IPS-11a (cell line): ENCODE results near the gene PTPRT.
A peak's percentile ranks its signal among the peaks of the same experiment; 100 is the strongest.
"Not testable (repeated sequence)": the region's sequence is repeated elsewhere in the genome, so short reads cannot be mapped to it uniquely, and the experiment has no call there.

ENCODE experiments used
- H3K4me3 ChIP-seq: one replicate; pipeline ENCODE4 v1.5.1; 2013; ENCODE audit warnings: low read depth, low read length, control low read depth

The PTPRT gene

DNA sequence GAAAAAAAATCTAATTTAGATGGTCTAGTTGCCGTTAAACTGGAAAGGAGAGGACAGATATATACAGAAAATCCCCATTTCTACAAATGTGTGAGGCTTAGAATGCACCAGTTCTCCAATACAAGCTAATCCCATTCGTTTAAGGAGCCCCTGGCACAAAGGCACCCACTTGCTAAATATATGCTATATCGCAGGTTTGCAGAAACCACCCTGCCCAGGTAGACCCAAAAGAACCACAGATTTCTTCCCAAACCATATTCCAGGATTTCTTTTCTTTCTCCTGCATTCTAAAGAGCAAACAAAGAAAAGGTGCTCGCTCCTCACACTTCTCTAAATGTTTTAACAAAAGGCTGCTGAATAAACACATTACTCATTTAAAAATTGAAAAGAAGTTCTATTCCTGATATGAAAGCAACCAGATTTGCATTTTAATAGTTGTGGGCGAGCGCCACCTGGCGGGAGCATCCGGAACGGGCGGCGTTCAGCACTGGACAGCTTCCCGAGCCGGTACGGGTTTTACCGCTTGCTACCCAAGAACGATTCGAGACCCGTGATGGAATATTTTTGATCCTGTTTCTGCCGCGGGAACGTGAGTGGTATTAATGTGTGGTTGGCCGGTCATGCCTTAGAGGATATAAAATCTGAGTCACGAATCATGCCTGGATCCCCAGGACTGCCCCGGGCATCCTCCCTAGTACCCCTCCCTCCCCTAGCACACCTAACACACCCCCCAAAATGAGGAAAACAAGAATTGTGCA lies 2.1 kb downstream of the PTPRT start:
- H3K4me3 ChIP-seq, result peak overlapping the region; percentile 28

DNA sequence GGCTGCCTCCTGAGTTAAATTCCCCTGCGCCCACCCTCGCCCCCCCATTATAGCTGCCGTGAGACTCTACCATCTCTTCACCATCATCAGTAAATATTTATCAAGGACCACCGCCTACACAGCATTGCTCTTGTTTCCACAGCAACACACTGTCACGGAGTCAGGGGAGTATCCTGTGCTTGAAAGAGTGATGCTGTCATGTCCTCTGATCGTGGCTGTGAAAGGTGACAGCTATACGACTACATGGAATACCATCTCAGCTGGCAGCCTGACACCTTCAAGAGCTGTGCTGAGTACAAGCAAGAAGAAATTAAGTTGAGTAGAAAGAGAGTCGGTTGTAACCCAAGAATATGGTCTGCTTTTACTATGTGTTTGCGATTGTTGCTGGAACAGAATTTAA lies 3.4 kb downstream of the PTPRT start:
- H3K4me3 ChIP-seq, result no peak overlapping the region

DNA sequence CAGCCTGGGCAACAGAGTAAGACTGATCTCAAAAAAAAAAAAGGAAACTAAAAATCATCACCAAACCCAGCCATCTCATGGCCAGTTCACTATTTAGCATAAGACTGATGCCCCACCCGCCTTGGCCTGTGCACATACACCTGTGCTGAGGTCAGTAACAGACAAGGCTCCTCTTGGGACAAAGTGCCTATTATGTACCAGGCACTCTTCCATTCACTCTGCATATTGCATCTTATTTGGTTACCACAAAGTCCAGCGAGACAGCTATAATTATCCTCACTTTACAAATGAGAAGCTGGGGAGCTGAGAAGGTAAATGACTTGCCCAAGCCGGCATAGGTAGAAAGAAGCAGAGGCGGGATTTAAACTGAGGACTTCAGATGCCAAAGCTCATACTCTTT lies 3.8 kb downstream of the PTPRT start:
- no peak overlapping the region for H3K4me3 ChIP-seq

DNA sequence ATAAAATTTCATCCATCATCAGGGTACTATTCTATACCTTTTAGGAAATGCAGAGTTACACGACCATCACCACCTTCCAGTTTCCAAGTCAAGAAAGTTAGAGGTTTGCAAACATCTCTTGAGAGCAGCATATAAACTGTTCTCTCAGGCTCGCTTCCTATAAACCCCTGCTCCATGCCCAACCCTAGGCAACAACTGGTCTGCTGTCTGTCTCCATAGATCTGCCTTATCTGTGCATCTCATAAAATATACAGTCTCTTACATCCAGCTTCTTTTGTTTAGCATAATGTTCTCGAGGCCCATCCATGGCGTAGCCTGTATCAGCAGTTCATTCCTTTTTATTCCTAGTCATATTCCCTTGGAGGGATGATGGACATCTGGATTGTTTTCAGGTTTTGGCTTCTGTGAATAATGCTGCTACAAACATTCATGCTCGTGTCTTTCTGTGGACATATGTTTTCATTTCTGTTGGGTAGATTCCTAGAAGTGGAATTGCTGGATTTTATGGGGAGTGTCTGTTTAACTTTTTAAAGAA lies 6.1 kb downstream of the PTPRT start:
- no peak overlapping the region for H3K4me3 ChIP-seq

DNA sequence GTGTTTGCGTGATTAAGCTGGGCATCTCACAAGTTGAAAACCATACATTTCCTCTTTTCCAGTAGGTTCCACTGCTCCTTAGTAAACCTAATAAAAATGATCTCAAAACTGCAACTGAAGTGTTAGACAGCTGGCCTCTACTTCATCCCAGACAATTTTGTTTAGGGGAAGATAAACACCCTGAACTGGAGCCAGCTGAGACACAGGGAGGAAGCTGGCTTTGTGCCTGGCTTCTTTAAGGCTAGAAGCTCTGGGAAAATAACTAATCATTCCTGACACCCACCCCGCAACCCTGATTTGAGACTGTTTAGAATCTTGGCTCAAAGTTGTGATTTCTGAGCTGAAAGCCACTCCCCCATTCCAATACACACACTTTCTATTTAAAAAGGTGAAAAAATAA lies 11.6 kb downstream of the PTPRT start:
- H3K4me3 ChIP-seq, result no peak overlapping the region

DNA sequence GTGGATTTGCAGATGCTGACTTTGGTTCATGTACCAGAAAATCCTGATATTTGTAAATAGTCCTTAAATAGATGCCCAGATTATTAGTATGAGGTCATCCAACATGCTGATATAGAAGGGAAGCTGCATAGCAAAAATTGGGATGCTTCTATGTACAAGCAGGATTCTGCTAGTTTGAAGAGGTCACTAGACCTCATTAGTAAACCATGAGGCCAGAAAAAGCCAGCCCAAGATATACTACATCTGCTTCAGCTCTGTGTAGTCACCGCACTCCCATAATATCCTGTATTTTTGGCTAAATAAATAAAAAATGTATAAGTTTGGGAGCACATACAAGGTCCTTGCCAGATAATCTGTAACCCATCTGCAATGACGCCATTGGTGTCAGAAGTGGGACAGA lies 13.0 kb downstream of the PTPRT start:
- no peak overlapping the region for H3K4me3 ChIP-seq

DNA sequence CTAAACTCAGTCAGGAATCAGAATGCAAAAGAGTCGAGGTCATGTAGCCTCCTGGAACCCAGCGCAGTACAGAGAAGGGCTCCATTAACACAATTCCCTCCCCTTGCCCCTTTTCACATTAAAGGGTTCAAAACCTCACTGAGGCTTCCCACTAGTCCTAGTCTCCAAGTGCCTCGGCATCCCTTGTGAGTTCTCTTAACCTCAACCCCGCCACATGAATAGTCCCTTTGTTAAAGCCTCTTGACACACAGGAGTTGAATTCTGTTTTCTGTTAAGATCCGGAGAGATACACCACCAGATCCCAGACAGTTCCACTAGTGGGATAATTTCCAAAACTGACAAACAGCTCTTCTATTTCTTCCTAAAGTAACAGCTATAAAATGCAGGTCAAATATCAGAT lies 17.8 kb downstream of the PTPRT start:
- no peak overlapping the region for H3K4me3 ChIP-seq

DNA sequence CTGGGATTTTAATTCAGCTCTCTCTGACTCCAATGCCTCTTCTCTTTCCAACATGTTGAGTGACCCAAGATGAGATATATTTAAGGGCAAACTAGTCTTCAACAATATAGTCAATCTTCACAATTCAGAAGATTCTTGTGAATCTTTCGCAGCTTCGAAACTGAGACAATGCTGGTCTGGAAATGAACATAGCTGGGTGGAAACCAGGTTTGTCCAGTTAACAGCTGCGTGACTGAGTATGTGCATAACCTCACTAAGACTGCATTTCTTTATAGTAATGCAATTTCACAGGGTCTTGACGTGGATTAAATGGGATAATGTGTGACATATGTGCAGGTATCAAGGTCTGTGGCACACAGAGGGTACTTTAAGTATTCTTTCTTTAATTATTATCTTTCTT lies 18.9 kb downstream of the PTPRT start:
- no peak overlapping the region for H3K4me3 ChIP-seq

DNA sequence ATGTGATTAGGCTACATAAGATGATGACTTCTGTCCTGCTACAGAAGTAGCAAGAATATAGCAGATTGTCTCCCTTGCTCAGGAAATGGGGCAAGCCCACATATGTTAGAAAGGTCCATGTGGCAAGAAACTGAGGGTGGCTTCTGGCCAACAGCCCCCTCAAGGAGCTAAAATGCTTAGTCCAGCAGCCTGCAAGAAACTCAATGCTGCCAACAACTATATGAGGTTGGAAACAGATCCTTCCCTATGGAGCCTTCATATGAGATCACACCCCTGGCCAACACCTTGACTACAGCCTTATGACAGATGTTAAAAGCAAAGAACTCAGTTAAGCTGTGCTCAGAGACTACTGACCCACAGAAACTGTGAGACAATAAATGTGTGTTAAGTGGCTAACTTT lies 22.1 kb downstream of the PTPRT start:
- H3K4me3 ChIP-seq, result no peak overlapping the region

DNA sequence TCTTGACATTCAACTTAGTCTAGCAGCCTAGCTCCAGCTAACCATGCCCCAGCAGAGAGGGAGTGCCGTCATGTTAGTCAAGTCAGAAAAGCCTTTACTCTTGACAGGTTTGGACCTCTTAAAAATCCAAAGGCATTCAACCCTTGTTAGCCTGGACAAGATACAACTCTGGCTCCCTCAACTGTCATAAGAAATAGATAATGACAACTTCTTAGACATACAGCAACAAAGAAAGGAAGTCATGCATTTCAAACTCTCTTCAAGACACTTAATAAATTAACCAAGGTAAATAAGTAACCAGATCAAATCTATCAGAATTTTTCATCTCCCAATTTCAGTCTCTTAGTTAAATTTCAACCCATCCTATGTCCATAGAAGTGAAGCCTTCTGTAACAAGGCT lies 22.7 kb downstream of the PTPRT start:
- H3K4me3 ChIP-seq, result no peak overlapping the region

DNA sequence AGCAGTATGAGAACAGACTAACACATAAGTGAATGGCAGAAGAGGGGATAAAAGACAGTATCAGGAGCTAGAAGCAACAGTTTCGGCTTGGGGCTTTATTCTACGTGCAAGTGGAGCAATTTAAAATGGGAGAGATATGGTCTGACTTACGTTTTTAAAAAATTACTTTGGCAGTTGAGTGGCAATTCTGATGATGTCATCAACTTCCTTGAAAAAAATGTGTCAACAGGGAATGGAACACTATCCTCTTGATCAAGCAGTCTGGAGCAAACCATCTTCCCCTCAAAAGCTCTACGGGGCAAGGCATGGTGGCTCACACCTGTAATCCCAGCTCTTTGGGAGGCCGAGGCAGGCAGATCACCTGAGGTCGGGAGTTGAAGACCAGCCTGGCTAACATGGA lies 24.1 kb downstream of the PTPRT start:
- H3K4me3 ChIP-seq, result no peak overlapping the region

DNA sequence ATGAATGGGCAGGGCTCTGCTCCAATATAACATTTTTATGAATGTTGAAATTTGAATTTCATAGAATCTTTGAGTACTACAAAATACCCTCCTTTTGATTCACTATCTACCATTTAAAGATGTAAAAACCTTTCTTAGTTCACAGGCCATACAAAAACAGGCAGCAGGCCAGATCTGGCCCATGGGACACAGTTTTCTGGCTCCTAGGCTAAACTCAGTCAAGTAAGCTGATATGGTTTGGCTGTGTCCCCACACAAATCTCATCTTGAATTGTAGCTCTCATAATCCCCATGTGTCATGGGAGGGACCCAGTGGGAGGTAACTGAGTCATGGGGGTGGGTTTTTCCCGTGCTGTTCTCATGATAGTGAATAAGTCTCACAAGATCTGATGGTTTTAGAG lies 25.0 kb downstream of the PTPRT start:
- H3K4me3 ChIP-seq, result not testable (repeated sequence)

DNA sequence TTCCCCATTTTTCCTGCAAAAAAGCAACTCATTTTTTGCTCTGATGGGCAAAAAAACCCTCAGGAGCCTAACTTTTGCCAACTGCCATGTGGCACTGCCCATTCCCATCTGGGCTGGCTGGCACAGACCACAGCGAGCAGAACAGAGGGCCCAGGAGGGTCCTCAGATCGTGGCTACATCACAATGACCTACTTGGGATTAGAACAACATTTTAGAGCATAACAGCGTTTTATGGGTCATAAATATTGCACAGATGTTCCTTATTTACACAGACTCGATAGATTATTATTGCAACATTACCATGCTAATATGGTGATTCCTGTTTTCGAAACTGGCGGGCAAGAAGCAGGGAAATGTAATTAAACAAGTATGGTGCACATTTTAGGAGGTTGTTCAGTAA lies 28.0 kb downstream of the PTPRT start:
- no peak overlapping the region for H3K4me3 ChIP-seq

DNA sequence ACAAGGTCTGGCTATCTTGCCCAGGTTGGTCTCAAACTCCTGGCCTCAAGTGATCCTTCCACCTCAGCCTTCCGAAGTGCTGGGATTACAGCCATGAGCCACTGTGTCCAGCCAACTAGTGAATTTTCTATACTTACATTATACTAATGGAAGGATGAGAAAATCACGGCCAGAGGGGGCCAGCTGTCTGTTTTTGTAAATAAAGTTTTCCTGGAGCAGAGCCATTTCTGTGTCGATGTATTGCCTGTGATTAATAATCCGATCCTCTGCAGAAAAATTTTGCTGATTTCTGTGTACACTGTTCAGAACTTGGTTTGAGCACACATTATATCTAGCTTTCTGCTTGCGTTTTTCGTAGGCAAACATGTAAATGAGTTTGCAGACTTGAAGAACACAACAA lies 28.8 kb downstream of the PTPRT start:
- no peak overlapping the region for H3K4me3 ChIP-seq

DNA sequence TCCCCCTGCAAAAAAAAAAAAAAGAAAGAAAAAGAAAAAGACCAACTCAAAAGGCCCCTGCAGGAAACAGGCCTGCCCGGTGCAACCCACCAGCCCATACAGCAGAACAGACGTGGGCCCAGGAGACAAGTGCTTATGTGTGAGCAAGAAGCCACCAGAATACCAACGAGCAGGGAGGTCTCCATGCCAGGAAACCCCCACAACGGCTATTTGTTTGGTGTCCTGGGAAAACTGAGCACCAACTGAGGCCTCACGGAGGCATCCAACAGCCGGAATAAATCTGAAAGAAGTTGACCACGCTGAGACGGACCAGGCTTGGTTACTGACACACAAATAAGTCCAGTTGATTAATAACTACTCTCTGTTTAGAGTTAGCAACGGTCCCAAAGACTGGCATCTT lies 29.7 kb downstream of the PTPRT start:
- H3K4me3 ChIP-seq, result no peak overlapping the region

DNA sequence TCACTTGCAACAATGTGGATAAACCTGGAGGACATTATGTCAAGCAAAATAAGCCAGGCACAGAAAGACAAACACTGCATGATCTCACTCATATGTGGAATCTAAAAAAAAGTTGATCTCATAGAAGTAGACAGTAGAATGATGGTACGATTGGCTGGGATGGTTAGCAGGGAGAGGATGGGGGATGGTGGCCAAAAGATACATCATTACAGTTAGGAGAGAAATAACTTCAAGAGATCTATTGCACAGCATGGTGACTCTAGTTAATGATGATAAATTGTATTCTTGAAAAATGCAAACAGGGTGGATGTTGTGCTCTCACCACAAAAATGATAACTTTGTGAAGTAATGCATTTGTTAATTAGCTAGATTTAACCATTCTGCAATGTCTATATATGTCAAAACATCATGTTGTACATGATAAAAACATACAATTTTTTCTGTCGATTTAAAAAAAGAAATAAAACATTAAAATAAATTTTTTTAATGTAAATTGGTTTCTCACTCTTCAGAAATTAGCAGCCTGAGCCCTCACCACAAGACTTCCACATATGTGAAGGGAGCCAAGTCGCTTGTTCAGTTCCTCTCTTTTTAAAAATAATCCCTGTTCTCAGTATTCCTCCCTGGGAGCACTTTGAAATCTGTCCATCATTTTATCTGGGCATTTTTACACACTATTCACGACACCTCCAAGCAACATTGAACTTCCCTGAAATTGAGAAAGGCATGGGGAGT lies 34.2 kb downstream of the PTPRT start:
- H3K4me3 ChIP-seq, result no peak overlapping the region

DNA sequence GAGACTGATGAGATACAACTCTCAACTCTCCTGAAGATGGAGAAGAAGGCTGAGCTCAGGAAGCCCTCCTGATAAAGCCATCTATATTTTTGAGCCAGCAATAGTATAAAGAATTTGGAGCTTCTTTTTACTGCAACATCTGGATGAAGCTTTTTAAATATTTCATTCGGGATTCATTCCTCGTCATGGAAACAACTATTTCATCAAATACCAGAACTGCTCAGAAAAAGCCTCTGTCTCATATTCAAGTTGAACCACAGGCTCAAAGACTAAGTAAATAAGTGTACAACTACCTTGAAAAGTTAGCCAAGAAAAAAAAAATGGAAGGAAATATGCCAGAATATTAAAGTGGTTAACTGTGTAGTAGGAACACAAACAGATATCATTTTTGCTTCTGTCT lies 37.8 kb downstream of the PTPRT start:
- H3K4me3 ChIP-seq, result no peak overlapping the region

DNA sequence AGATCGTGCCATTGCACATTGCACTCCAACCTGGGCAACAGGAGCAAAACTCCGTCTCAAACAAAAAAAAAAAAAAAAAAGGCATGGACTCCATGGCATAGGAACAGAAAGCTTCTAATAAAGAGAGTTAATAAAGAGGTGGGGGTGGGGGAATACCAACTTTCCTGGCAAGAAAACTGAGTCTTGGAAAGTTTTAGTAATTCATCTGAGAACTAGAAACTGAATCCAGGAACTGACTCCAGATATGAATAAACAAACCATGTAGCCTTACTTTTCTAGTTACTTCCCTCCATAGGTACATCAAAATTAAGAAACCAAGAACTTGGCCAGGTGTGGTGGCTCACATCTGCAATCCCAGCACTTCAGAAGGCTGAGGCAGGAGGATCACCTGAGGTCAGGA lies 38.5 kb downstream of the PTPRT start:
- H3K4me3 ChIP-seq, result no peak overlapping the region

DNA sequence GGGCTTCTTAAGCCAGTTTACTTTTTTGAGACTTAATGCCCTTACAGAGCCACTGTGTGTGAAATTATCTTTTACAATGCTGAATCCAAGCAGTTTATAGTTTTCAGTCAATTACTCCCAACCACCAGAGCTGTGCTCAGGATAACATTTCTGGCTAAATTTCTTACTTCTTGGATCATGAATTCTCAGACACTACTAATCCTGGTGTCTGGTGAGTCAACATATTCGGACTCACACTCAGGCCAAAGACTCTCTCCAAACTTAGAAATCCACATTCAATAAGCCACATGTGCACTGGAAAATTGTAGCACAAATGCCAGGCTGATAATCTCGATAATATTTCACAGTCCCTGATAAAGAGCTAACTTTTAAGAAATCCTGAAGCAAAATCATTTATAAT lies 49.0 kb downstream of the PTPRT start:
- no peak overlapping the region for H3K4me3 ChIP-seq

DNA sequence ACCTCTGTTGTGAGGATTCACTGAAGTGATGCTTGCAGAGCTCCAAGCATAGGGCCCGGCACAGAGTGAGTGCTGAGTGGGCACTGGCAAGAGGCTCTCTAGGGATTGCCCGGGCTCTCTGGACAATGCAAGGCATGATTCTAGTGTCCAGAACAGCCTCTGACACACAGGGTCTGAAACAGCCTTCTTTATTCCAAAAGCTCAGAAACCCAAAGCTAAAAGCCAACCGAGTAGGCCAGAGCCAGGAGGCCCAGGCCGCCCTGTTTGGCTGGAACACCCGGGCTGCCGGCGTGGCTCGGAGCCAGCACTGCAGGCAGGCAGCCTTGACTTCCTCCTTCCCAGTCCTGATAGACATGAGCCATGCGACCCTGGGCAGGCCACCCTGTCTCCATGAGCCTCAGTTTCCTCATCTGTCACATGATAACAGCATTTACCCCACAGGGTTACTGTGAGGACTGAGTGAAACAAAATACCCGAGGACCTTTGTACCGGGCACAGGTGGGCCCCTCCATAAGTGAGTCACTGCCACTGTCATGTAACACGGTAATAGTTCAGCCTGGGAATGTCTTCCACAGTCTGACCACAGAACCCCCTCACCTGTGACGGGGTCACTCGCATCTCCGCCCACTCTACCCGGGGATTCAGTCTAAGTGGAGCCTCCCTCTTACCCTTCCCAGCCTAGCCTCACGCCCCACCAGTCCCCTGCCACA lies 51.5 kb downstream of the PTPRT start:
- no peak overlapping the region for H3K4me3 ChIP-seq

DNA sequence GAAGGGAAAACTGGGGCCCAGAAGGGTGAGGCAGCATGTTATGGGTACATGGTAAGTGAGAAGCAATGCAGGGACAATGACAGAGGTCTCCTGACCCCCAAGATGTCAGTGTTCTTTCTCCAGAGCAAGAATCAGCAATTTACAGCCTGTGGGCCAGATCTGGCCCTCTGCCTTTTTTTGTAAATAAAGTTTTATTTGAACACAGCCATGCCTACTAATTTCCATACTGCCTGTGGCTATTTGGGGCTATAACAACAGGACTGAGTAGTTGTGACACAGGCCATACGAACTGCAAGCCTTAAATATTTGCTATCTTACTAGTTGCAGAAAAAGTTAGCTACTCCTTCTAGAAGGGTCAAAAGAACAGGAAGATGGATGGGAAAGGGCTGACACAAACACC lies 52.5 kb downstream of the PTPRT start:
- H3K4me3 ChIP-seq, result no peak overlapping the region

DNA sequence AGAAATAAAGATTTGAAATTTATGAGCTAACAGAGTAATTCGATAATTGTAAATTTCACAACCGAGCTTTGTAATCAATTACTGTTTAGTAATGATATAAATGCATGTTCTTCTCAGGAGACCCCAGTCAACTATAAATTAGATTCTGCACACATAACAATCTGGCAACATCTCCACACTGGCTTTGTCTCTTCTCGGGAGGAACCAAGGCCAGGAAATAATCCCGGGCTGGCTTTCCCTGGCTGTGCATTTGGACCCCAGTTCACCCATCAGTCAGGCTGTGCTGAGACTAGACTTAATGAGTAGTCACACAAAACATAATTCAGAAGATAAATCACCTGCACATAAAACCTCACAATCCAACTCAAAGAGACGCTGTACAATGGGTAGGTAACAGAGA lies 65.5 kb downstream of the PTPRT start:
- H3K4me3 ChIP-seq, result no peak overlapping the region
